Upper lobe of right lung (tissue), 1 donor: ENCODE data around the gene C1QA. TPM values are rescaled to one million over a fixed set of nuclear protein-coding genes. Genes with fewer than 3 reads are reported as not detected.

Experiments used
- ATAC-seq: fragments of 200-7000 bp; cut with Tn5 transposase; one replicate; pipeline ENCODE4 v1.9.1; 2020; ENCODE audit warnings: mild to moderate bottlenecking, moderate library complexity
- DNase-seq: peaks from one replicate; pipeline ENCODE4 v3.0.0-alpha.2; 2020
- H3K27ac ChIP-seq: fragments of 200-600 bp; one replicate; pipeline ENCODE4 v1.8.0; 2022
- H3K27me3 ChIP-seq: fragments of 200-600 bp; one replicate; pipeline ENCODE4 v1.8.0; 2022; ENCODE audit warnings: mild to moderate bottlenecking
- H3K36me3 ChIP-seq: fragments of 200-600 bp; one replicate; pipeline ENCODE4 v1.8.0; 2022
- H3K4me1 ChIP-seq: fragments of 200-600 bp; one replicate; pipeline ENCODE4 v1.8.0; 2022
- H3K4me3 ChIP-seq: fragments of 200-600 bp; one replicate; pipeline ENCODE4 v1.8.0; 2022; ENCODE audit warnings: mild to moderate bottlenecking
- H3K9me3 ChIP-seq: fragments of 200-600 bp; one replicate; pipeline ENCODE4 v1.8.0; 2022
- intact Hi-C: fragments of 100-400 bp; cut with DNase I; formaldehyde crosslinking; loops from one replicate; pipeline ENCODE4 v1.11.0; 2022
- total RNA-seq: library from RNA; stranded (reverse); fragmentation: NEBNext Ultra II Directional; extraction: Animal tissue kit (Norgen Biotek cat#: 25700); gene quantifications from one replicate; pipeline ENCODE4 v1.2.1, GENCODE V29; 2021
- TF ChIP-seq, protein P1 (sequence below): fragments of 200-600 bp; IDR thresholded peaks from one replicate; pipeline ENCODE4 v1.8.0; 2022; ENCODE audit warnings: antibody characterized with exemption
- donor health status: DM: no; HTN: yes; CAD: no; lungs with severe emphysema.

Gene C1QA
- total RNA-seq, 1 donor from 2014 or later: 521 TPM

DNA sequence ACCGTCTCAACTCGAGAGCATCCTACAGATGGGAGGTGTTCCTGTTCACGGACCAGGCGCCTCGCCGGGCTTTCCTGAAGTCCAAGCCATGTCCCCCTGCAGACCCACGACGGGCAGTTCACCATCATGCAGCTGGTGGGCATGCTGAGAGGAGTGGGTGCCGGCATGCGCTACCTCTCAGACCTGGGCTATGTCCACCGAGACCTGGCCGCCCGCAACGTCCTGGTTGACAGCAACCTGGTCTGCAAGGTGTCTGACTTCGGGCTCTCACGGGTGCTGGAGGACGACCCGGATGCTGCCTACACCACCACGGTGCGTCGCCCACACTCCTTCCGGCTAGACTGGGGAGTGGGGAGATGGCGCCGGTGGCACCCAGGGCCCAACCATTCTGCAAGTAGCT lies 37.7 kb upstream of the C1QA start:
- Histone ChIP-seq H3K4me3 (no peak overlapping the region), H3K27me3 (peaks cover 38% of the 10 kb centered on the region), H3K27ac (no peak overlapping the region), H3K4me1 (no peaks in the 10 kb centered on the region), H3K9me3 (no peaks in the 10 kb centered on the region), H3K36me3 (no peaks in the 10 kb centered on the region)
- TF ChIP-seq, protein P1, sequence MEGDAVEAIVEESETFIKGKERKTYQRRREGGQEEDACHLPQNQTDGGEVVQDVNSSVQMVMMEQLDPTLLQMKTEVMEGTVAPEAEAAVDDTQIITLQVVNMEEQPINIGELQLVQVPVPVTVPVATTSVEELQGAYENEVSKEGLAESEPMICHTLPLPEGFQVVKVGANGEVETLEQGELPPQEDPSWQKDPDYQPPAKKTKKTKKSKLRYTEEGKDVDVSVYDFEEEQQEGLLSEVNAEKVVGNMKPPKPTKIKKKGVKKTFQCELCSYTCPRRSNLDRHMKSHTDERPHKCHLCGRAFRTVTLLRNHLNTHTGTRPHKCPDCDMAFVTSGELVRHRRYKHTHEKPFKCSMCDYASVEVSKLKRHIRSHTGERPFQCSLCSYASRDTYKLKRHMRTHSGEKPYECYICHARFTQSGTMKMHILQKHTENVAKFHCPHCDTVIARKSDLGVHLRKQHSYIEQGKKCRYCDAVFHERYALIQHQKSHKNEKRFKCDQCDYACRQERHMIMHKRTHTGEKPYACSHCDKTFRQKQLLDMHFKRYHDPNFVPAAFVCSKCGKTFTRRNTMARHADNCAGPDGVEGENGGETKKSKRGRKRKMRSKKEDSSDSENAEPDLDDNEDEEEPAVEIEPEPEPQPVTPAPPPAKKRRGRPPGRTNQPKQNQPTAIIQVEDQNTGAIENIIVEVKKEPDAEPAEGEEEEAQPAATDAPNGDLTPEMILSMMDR: no peak
- DNase-seq: no peak
- intact Hi-C loops: no loop called here
- no peak for ATAC-seq

DNA sequence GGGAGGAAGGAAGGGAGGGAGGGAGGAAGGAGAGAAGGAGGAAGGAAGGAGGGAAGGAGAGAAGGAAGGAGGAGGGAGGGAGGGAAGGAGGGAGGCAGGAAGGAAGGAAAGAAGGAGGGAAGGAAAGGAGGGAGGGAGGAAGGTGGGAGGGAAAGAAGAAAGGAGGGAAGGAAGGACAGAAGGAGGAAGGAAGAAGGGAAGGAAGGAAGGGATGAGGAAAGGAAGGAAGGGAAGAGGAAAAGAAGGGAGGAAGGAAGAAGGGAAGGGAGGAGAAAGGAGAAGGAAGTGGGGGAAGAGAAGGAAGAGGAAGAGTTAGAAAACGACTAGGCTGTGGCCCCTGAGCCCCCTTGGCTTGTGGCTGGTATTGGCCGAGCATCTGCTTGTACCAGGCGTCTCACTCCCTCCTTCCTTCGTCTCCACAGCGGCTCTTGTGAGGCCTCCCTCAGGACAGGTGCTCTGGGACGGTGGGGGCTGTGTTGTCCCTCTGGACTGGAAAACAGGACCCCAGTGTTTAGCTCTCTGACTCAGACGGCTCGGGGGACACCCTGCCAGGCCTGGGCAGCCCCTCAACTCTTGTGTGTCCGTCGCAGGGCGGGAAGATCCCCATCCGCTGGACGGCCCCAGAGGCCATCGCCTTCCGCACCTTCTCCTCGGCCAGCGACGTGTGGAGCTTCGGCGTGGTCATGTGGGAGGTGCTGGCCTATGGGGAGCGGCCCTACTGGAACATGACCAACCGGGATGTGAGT lies 36.2 kb upstream of the C1QA start:
- intact Hi-C loops: no loop called here

DNA sequence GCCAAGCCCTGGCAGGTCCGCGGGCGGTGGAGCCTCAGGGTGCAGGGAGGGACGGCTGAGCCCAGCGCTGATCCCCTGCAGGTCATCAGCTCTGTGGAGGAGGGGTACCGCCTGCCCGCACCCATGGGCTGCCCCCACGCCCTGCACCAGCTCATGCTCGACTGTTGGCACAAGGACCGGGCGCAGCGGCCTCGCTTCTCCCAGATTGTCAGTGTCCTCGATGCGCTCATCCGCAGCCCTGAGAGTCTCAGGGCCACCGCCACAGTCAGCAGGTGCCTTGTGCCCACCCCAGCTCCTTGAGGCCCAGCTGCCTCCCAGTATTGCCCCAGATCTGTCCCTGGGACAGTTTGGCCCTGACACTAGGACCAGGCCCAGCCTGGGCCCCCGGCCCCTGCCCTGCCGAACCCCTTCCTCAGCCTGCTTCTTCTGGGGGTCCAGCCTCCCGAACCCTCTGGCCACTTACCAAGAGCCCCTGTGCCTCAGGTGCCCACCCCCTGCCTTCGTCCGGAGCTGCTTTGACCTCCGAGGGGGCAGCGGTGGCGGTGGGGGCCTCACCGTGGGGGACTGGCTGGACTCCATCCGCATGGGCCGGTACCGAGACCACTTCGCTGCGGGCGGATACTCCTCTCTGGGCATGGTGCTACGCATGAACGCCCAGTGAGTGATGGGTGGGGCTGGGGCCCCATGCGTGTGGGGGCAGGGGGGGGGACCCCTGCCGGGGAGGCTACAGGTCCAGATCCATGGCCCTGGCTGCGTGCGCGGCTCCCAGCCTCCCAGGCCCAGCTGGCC lies 35.4 kb upstream of the C1QA start:
- TF ChIP-seq, protein P1: no peak
- no peaks in the 10 kb centered on the region for H3K9me3 ChIP-seq
- intact Hi-C loops: no loop called here
- no peaks in the 10 kb centered on the region for H3K4me1 ChIP-seq
- no peak overlapping the region for H3K4me3 ChIP-seq
- H3K27me3 ChIP-seq: peaks cover 22% of the 10 kb centered on the region
- no peak overlapping the region for H3K27ac ChIP-seq
- no peak for ATAC-seq
- DNase-seq: no peak
- no peaks in the 10 kb centered on the region for H3K36me3 ChIP-seq

More for the DNA sequence above, 36.2 kb upstream of the C1QA start:
- ATAC-seq (no peak), DNase-seq (no peak)
- H3K36me3 ChIP-seq: no peaks in the 10 kb centered on the region
- TF ChIP-seq, protein P1: no peak
- no peak overlapping the region for H3K27ac ChIP-seq
- H3K4me3 ChIP-seq: no peak overlapping the region
- H3K9me3 ChIP-seq: no peaks in the 10 kb centered on the region
- peaks cover 23% of the 10 kb centered on the region for H3K27me3 ChIP-seq
- no peaks in the 10 kb centered on the region for H3K4me1 ChIP-seq

DNA sequence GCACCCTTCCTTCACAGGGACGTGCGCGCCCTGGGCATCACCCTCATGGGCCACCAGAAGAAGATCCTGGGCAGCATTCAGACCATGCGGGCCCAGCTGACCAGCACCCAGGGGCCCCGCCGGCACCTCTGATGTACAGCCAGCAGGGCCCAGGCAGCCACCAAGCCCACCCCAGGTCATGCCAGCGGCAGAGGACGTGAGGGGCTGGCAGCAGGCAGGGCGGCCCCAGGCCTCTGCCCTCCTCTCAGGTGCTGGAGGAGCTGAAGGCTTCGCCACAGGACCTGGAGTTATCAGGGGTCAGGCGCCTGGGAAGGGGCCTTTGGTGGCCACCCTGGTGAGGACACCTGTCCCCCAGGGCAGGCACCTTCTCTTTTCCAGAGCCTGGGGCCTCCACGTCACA lies 34.8 kb upstream of the C1QA start:
- H3K9me3 ChIP-seq: no peaks in the 10 kb centered on the region
- H3K27me3 ChIP-seq: peaks cover 22% of the 10 kb centered on the region
- no peak overlapping the region for H3K4me3 ChIP-seq
- H3K4me1 ChIP-seq: no peaks in the 10 kb centered on the region
- TF ChIP-seq, protein P1: no peak
- ATAC-seq (no peak), DNase-seq (no peak)
- no peaks in the 10 kb centered on the region for H3K36me3 ChIP-seq
- H3K27ac ChIP-seq: no peak overlapping the region
- intact Hi-C loops: no loop called here

DNA sequence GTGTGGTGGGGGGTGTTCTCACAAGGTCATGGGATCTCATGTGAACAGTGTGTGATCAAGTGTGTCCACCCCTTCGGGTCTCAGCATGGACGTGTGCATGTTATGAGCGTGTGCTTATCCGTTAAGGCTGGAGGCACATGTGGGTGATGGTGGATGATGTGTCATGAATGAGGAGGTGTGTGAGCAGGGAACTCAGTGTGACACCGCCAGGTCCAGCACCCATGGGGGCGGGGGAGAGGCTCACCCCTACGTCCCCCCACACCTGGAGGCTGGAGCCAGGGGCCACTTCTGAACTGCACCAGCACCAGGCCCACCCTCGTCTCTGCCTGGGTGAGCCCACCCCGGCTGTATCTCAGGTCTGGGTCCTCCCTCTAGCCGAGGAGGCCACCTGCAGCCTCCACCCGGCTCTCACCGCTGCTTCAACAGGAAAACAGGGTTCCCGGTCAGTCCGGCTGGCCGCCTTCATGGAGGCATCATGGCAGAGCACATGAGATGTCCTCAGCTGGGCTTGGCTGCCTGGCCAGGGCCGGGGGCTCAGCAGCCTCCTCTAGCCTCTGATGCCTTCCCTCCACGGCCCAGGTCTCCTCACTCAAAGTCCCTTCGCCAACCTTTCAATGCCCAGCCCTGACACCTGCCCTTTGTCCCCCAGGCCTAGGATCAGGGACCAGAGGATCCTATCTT lies 34.2 kb upstream of the C1QA start:
- H3K36me3 ChIP-seq: no peaks in the 10 kb centered on the region
- ATAC-seq: no peak
- intact Hi-C loops: no loop called here

More for the DNA sequence above, 34.2 kb upstream of the C1QA start:
- H3K4me3 ChIP-seq: no peak overlapping the region
- H3K27me3 ChIP-seq: peaks cover 22% of the 10 kb centered on the region
- no peak for DNase-seq
- H3K27ac ChIP-seq: no peak overlapping the region
- H3K4me1 ChIP-seq: no peaks in the 10 kb centered on the region
- TF ChIP-seq, protein P1: no peak
- no peaks in the 10 kb centered on the region for H3K9me3 ChIP-seq
